GM18951 (cell line): Measurements from ENCODE around the gene ACSL5.

Experiments used
- POLR2A ChIP-seq: IDR thresholded peaks from 4 replicates; pipeline ENCODE4 v1.6.1; 2011; ENCODE audit warnings: mild to moderate bottlenecking; ENCODE audit not compliant: insufficient read length, insufficient read depth; ENCODE audit errors: extremely low read depth
- in situ Hi-C: fragments of 300-500 bp; cut with MboI; formaldehyde crosslinking; loops from one replicate; pipeline ENCODE4 v1.12.0; 2022; ENCODE audit warnings: low sequenced_read_pairs, mixed read lengths, inconsistent platforms; ENCODE audit not compliant: unreplicated experiment

Gene ACSL5, protein sequence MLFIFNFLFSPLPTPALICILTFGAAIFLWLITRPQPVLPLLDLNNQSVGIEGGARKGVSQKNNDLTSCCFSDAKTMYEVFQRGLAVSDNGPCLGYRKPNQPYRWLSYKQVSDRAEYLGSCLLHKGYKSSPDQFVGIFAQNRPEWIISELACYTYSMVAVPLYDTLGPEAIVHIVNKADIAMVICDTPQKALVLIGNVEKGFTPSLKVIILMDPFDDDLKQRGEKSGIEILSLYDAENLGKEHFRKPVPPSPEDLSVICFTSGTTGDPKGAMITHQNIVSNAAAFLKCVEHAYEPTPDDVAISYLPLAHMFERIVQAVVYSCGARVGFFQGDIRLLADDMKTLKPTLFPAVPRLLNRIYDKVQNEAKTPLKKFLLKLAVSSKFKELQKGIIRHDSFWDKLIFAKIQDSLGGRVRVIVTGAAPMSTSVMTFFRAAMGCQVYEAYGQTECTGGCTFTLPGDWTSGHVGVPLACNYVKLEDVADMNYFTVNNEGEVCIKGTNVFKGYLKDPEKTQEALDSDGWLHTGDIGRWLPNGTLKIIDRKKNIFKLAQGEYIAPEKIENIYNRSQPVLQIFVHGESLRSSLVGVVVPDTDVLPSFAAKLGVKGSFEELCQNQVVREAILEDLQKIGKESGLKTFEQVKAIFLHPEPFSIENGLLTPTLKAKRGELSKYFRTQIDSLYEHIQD

DNA sequence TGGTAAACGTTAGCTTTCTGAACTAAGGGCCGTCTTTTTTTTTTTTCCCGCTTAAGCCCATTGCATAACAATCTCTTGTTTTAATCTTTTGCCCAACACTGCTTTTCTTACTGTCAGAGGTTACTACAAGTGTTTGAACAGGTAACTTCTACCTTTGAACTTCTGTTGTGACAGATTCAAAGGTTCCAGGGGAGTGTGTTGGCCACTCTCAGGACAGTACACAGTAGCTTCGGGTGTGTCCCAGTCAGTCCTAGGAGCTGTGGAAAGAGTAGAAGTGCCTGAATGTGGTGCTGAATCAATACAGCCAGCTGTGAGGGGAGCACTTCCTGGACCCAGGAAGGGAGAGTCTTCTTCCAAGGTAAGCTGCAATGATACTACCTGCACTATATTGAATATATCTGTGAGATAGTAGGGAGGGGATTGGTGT lies at the start of gene ACSL5:
Gene ACSL5, plus strand, starts transcription at position 205 of the 427 bp plus-strand sequence. CDS start 20,831 bp downstream, outside the sequence.
- no peak for TF ChIP-seq POLR2A
- in situ Hi-C loops = no loop called here

DNA sequence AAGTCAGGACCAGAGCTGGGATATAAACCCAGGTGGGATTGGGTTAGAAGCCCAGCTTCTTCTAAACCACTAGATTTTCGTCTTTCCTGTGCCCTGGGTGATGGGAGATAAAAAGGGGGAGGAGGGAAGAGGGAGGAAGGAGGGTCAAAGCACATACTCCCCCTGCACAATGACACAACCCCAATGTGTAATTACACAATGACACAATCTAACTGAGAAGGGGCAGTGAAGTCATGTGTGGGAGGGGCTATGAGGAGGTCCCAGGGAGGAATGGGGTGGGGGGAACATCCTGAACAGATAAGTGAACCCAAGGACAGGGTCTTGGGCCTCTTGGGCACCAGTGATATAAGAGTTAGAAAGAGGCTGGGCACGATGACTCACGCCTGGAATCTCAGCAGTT lies 46.2 kb upstream of the ACSL5 start:
- no peak for TF ChIP-seq POLR2A
- in situ Hi-C loops = no loop called here

GRCh38 chr10:112330162-112330561 lies 43.8 kb upstream of the ACSL5 start:
- in situ Hi-C loops = no loop called here
- TF ChIP-seq POLR2A = no peak

GRCh38 chr10:112330607-112331160 lies 43.2 kb upstream of the ACSL5 start:
- in situ Hi-C loops = no loop called here
- TF ChIP-seq POLR2A = no peak

- no peak for TF ChIP-seq POLR2A
- in situ Hi-C loops = no loop called here
Observed at GRCh38 chr10:112332022-112332421, 41.9 kb upstream of the ACSL5 start.

GRCh38 chr10:112332509-112333228 lies 41.2 kb upstream of the ACSL5 start:
- no peak for TF ChIP-seq POLR2A
- in situ Hi-C loops = no loop called here

- in situ Hi-C loops = no loop called here
- TF ChIP-seq POLR2A = no peak
Observed at GRCh38 chr10:112333452-112333851, 40.5 kb upstream of the ACSL5 start.

- in situ Hi-C loops = no loop called here
- TF ChIP-seq POLR2A = no peak
Observed at GRCh38 chr10:112335111-112335867, 38.6 kb upstream of the ACSL5 start.

- TF ChIP-seq POLR2A = no peak
- in situ Hi-C loops = no loop called here
Observed at GRCh38 chr10:112335868-112336265, 38.0 kb upstream of the ACSL5 start.

DNA sequence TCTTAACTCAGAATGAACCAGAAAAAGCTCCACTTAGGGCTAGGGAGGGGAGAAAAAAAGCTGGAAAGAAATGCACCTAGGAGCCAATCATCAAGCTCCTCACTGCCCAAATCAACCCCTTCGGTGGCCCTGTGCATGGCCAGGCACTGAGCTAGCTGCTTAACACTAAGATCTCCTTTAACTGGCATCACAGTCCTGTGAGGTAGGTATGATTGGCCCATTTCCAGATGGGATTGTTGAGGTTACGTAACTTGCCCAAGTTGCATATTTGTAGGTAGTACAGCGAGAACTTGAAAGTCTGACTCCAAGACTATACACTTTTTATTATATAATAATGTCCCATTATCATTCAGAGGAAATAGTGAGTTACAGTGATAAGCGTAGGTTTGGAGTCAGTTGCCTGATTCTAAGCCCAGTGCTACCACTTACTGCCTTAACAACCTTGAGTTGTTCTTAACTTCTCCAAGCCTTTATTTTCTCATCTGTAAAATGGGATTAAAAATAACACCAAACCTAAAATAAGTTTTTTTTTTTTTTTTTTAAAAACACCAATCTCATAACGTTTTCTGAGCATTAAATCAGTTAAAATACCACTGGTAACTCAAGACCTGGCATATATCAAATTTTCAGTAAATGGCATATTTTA lies 37.2 kb upstream of the ACSL5 start:
- no peak for TF ChIP-seq POLR2A
- in situ Hi-C loops = no loop called here

DNA sequence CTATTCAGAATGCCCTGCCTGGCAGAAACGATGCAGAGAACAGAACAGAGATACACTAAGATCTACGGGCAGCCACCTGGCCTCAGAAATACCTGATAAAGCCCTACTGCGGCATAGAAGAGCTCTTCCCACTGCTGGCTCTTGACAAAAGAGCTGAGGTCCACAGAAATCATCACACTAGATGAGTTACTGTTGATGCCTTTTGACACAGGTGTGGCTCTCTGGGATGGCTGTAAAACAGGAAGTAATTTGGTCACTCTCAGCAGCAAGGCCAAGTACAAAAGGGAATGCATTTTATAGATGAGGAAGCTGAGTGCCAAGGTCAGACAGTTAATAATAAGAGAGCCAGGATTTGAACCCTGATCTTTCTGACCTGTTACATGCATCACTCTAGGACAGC lies 35.0 kb upstream of the ACSL5 start:
- TF ChIP-seq POLR2A = no peak
- in situ Hi-C loops = no loop called here

DNA sequence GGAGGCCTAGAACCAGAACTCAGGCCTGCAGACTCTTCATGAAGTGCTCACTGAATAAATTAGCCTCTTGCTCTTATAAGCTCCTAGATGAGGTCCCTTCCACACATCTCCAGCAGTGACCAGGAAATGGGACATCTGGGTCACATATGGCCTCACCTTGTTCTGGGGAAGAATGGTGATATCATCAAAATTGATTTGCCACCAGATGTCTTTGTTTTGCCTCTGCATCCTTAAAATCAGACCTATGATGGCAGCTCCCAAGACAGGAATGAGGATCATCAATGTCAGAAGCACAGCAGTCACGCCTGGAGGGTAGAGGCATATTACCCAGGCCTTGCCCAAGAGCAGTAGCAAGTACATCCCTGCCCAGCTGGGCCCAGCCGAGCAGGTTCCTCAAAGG lies 33.3 kb upstream of the ACSL5 start:
- in situ Hi-C loops = no loop called here
- TF ChIP-seq POLR2A = no peak
